H1 (cell line): ENCODE data around the gene KCNQ1OT1. TPM values are rescaled to one million over a fixed set of nuclear protein-coding genes. Genes with fewer than 3 reads are reported as not detected.

Source experiments
- YY1 ChIP-seq: IDR thresholded peaks from 2 replicates; pipeline ENCODE4 v1.6.1; 2011; ENCODE audit warnings: low read depth, mild to moderate bottlenecking, low read length
- polyA plus RNA-seq, 7 experiments: library from polyadenylated mRNA; depleted of rRNA in 3 of 7; stranded (reverse) in 5 of 7; unstranded in 2 of 7; fragments of >200 nt in 5 of 7; fragments of 200-250 nt in 2 of 7; gene quantifications; 1 replicate in 5 of 7; 2 replicates in 1 of 7; 4 replicates in 1 of 7; pipeline versions ENCODE4 v1.2.1 to v1.2.3, GENCODE V29; 2011 to 2013; ENCODE audit warnings: missing spikeins in 2 of 7, mixed read lengths in 2 of 7
- total RNA-seq: library from RNA; stranded (reverse); fragmentation: NEBNext Ultra II Directional; extraction: Animal tissue kit (Norgen Biotek cat#: 25700); gene quantifications from 2 replicates; pipeline ENCODE4 v1.2.1, GENCODE V29; 2021

Gene KCNQ1OT1
- total and polyA plus RNA-seq, 2 of the 8 experiments (the other 6 are each of a cell fraction or from before 2014, with no cell fraction given), result 0.21 to 1.2 TPM

DNA sequence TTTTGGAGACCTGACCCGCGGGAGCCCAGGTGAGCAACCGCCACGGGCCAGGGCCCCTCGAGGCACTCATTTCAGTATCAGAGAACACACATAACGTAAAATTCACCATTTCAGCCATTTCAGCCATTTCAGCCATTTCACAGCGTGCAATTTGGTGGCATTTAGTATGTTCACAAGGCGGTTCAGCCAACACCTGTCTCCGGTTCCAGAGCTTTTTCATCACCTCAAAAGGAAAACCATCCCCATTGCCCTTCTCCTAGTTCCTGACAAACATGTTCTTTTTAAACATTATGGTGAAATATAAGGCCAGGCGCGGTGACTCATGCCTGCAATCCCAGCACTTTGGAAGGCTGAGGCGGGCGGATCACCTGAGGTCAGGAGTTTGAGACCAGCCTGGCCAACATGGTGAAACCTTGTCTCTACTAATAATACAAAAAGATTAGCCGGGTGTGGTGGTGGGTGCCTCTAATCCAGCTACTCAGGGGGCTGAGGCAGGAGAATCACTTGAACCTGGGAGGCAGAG is 135.7 kb downstream of the KCNQ1OT1 start (continued):
- no peak for TF ChIP-seq YY1
